NCI-H82 treated with DMSO at 0.1 percent for 48 hours (cell line): ENCODE measurements around the gene PSMC1.

ENCODE experiments used
- DNase-seq: peaks from one replicate; lab custom pipeline; 2025; ENCODE audit not compliant: unreplicated experiment; lab: John Stamatoyannopoulos, UW

The PSMC1 gene

GRCh38 chr14:90275820-90276219 lies 19.5 kb downstream of the PSMC1 start:
- no peak for DNase-seq

DNA sequence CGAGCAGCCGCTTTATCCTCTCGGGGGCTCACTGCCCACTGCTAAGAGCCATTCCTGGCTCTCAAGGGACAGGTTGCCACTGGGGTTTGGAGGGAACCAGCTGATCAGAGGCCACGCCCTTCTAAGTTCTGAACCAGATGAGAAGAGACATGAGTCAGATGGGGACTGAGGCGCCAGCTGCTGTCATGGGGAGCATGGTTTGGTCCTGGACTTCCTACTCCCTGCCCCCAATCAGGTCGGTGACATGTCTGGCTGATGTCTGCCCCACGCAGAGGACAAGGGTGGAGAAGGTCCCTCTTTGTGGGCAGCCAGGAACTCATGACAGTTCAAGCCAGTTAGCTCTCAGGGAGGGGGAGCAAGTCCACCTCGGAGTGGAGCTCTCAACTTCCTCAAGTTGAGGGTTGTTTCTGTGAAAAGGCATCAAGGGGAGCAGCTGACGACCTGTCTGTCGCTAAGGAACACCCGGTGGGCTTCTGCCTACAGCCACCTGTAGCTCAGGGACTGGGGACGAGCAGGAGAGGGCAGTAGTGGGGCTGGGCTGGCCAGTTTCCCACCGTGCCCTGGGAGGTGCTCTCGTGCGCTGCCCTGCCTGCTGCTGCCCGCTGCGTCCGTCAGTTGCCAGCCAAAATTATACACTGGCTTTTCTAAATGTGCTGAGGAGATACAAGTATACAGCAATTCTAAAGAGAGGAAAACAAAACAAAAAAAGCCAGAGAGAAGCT lies 20.5 kb downstream of the PSMC1 start:
- no peak for DNase-seq

DNA sequence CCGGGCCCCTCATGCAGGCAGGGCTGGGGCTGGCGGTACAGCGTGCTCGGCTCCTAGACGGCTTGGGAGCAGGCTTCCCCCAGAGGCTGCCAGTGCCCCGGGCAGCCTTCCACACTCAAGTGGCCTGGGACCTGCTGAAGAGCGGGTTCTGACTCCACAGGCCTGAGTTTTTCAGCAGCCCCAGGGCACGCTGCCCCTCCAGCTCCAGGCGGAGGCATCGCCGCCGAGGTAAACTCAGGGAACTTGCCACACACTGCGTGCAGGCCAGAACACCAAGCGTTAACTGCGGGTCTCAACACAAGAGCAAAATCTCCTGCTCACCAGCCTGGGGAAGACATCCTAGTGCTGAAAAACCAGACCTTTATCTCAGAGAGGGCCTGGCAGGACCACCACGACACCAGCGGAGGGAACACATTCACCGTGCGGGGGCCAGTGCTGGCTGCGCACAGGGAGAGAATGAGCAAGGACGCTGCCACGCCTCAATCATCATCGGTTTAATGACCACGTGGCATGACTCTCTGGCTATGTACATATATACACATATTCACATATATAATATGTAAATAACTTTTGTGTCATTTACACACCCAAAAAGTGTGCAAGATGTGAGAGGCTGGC lies 21.3 kb downstream of the PSMC1 start:
- DNase-seq: no peak

GRCh38 chr14:90278199-90279175 lies 22.1 kb downstream of the PSMC1 start:
- no peak for DNase-seq

DNA sequence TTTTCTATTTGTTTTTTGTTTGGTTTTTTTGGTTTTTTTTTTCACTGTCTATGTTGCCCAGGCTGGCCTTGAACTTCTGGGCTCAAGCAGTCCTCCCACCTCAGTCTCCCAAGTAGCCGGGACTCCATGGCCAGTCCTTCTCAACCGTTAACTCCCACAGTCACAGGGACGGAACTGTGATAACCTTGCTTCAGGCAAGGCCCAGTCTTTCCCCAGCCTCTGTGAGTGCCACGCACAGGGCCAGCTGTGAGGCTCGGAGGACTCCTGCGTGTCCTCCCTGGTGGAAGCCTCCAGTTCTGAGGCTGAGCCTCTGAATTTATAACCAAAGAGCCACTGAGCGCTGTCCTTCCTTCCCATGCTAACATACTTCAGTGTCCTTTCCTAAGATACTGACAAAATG lies 23.7 kb downstream of the PSMC1 start:
- DNase-seq: no peak

- no peak for DNase-seq
Observed at GRCh38 chr14:90281261-90281660, 24.9 kb downstream of the PSMC1 start.

GRCh38 chr14:90281756-90282155 lies 25.4 kb downstream of the PSMC1 start:
- DNase-seq: no peak

GRCh38 chr14:90287791-90288190 lies 31.4 kb downstream of the PSMC1 start:
- no peak for DNase-seq

DNA sequence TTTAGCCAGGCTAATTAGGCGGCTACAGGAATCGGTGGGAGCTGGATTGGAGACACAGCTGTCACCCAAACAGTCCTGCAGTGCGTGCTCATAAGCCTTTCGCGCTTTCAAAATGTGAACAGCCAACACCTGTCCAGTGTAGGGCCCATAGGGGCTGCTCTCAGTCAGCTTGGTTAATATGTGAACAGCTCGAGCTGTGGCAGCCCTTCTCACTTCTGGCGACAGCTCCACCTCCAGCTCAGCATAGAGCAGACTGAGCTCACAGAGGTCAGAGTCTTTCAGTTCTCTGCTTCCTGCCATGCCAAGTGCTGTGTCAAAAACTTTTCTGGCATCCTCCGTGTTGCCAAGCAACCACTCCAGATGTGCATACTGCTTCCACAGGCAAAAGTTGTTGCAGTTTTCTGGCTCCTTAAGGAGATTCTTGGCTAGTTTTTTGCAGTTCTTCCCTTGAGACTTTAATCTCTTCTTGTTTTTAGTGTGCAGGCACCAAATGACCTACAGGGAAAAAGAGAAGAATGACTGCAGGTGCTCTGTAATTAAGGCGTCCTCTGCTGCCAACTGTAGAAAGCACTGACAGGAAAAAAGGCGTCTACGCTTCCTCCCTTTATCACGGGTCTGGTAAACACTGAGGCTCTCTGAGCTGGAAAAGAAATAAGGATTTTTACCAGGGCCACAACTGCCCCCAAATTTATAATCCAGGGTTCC lies 32.5 kb downstream of the PSMC1 start:
- no peak for DNase-seq

DNA sequence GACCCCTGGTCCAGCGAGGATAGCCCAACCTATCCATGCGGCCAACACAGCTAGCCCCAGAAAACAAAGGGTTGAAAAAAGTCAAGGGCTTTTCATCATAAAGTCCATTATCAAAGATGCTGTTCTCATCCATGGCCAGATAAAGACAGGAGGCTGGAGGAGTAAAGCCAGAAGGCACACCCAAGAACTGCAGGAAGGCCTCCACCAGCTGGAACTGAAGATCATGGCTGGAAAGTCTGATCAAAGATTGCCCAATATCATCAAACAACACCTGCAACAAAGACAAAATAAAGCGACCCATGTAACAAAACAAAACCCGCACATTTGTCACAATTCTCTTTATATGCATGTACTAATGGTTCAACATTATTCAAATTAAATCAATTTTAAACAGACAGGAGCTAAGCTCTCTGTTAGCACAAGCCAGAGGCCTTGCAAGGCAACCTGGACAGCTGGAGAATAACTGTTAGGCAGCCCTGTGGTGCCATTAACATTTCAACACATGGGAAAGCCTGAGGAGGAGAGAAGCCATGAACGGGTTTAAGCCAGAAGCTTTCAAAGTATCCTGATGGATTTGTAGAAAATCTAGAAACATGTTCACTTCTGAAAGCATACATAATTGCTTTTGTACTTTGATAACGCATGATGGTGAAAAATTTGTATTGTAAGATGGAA lies 34.1 kb downstream of the PSMC1 start:
- no peak for DNase-seq

DNA sequence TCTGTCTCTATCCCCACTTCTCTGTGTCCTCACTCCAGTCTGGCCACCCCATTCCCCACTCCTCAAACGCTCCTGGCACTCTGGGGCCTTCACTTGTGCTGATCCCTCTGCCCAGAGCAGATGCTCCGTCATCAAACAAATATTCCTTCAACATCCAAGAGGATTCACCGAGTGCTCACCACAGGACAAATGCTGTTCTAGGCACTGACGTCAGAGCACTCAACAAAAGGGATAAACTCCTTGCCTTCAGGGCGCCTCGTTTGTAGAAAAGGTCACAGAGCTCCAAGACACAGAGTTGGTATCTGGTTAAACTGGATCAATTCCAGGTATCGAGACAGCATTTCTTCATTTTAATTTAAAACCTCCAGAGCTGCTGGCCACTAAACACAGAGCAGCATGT lies 35.3 kb downstream of the PSMC1 start:
- no peak for DNase-seq

DNA sequence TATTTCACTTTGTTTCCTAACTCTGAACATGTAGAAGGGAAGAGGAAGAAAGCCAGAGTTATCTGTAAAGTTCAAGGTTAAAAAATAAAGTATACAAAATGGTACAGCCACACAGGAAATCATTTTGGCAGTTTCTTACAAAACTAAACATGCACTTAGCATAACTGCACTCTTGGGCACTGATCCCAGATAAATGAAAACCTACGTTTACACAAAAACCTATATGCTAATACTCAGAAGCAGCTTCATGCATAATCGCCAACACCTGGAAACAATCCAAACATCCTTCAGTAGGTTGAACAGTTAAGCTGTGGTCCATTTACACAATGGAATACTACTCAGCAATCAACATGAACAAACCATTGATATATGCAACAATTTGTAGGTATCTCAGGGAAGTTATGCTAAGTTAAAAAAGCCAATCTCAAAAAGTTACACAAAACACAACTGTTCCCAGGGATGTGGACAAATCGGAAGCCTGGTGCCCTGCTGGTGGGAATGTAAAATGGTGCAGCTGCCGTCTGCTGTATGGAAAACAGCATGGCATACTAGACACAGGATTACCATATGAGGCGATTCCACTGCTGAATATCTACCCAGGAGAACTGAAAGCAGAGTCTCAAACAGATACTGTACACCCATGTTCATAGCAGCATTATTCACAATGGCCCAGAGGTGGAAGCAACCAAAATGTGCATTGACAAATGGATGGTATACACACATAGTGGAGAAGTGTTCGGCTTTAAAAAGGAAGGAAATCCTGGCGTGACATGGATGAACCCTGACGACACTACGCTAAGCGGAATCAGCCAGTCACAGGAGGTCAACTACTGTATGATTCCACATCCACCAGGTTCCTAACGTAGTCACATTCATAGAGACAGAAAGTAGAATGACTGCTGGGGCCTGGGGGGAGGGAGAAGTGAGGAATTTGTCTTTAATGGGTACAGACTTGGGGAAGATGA lies 37.7 kb downstream of the PSMC1 start:
- no peak for DNase-seq

GRCh38 chr14:90294872-90295271 lies 38.5 kb downstream of the PSMC1 start:
- DNase-seq: no peak

DNA sequence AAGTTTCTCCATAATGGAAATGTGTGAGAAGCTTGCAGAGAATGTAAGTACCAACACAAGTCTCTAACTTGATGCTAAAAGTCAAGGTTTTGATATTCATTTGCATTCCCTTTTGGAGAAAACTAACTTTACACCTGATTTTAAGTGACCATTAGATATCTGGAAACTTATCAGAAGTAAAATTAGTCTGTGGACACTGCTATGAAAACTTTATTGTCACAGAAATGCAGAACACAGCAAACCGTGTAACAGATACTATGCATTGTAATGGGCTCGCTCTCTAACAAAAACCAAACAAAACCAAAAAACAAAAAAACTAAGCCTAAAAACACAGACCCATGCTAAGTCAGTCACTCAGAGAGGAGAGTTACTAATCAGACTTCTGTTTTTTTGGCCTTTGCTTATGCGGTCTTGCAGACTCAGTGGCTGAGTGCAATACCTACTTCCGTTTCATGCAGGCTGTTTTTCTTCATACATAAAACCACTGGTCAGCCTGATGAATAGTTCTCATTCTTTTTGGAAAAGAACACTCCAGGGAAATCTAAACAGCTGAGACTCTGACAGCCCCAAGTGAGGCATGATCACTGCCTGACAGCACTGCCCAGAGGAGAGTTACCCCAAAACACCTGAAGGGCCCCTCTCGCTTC lies 39.6 kb downstream of the PSMC1 start:
- no peak for DNase-seq

DNA sequence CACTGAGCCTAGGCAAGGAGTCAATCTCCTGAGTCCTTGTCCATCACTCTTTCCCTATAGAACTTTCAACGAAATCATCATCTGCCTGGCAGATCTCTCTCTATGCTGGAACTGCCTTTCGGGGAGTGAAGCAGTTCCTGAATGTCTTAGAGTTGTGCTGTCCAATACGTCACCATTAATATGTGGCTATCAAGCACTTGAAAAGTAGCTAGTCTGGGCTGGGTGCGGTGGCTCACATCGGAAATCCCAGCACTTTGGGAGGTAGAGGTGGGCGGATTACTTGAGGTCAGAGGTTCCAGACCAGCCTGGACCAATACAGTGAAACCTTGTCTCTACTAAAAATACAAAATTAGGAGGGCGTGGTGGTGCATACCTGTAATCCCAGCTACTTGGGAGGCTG lies 40.3 kb downstream of the PSMC1 start:
- no peak for DNase-seq

DNA sequence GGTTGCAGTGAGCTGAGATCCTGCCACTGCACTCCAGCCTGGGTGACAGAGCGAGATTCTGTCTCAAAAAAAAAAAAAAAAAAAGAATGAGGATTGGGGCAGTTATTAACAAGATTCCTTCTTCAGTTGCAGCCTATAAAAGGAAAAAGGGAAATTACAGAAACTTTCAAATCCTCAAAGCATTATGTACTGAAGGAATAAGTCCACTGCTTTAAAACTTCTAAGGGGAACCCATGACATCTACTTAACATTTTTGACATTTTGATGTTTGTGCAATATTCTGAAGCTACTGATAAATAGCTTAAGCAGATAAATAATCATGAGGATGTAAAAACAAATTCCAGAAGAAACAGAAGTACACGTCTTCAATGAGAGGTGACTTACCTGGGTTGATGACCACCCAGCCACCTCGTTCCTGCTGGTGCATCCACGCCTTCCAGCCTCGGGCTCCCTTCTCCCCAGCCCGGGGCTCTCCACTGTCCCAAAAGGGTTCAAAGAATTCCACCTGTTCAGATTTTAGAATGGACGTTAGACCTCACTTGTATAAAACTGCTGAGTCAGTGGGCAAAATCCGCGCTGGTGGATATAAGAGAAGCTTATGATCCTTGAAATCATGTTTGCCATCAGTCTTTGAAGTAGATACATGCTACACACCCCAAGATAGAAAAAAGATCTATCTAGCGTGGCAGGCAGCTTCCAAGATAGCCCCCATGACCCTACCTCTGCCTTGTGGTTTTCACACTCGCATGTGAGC lies 41.7 kb downstream of the PSMC1 start:
- DNase-seq: no peak

DNA sequence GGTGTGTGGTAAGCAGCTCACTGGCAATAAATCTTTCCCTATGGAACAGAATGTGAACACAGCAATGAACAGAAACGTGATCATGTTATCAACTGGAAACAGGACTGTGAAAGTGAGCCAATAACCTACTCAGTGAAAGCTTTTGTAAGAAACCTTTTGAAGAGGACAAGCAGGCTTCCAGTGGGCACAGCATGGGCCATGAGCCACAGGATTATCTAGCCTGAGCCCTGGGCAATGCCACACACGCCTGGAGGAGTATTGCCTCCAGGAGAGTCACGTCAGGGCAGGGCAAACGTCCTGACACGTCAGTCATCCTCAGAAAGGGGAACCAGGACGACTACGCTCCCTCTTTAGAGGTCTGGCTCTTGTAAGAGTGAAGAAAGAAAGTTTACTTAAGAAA lies 43.1 kb downstream of the PSMC1 start:
- DNase-seq: no peak

DNA sequence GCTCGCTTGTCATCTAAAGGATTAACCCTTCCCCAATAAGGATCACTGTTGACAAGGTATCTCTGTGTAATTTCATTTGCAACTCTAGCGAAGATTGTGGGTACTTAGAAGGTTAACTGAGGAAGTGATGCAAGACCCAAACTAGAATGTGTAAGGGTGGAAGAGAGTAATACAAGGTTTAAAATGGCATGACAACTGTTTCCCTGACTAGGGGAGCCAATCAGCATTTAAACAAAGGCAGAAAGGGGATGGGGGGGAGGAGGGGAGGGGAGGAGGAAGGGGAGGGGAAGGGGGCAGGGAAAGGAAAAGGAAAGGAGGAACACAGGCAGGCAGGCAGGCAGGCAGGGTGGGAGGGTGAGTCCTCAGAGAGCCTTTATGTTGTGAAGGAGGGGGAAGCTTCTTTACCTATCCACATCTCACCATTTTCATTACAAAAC lies 44.3 kb downstream of the PSMC1 start:
- DNase-seq: no peak
